Endothelial cell of umbilical vein (primary cell): ENCODE results near the gene VWA5B2.

Experiments used
- CTCF ChIP-seq, 2 donors: IDR thresholded peaks; 1 replicate in 1 of 2; 2 replicates in 1 of 2; pipeline ENCODE4 v1.5.1; 2011; ENCODE audit warnings: low read length in 2 of 2, mild to moderate bottlenecking in 2 of 2, moderate library complexity in 2 of 2, control low read depth in 1 of 2, inconsistent platforms in 1 of 2, low read depth in 1 of 2; ENCODE audit not compliant: insufficient read depth in 1 of 2; ENCODE audit errors: extremely low read depth in 1 of 2
- EZH2 ChIP-seq: IDR thresholded peaks from 2 replicates; pipeline ENCODE4 v1.6.1; 2012; ENCODE audit warnings: borderline replicate concordance, low read depth, mild to moderate bottlenecking, moderate library complexity, low read length, inconsistent platforms; ENCODE audit not compliant: severe bottlenecking
- MAX ChIP-seq: IDR thresholded peaks from 2 replicates; pipeline ENCODE4 v1.6.1; 2011; ENCODE audit not compliant: insufficient read depth, insufficient read length
- POLR2A ChIP-seq: IDR thresholded peaks from 2 replicates; pipeline ENCODE4 v1.6.1; 2012; ENCODE audit warnings: low read depth, mild to moderate bottlenecking, control low read depth, low read length
- POLR2AphosphoS5 ChIP-seq: IDR thresholded peaks from 2 replicates; pipeline ENCODE4 v1.6.1; 2012; ENCODE audit warnings: low read depth, mild to moderate bottlenecking, control low read depth, low read length, moderate library complexity; ENCODE audit not compliant: insufficient read depth

DNA sequence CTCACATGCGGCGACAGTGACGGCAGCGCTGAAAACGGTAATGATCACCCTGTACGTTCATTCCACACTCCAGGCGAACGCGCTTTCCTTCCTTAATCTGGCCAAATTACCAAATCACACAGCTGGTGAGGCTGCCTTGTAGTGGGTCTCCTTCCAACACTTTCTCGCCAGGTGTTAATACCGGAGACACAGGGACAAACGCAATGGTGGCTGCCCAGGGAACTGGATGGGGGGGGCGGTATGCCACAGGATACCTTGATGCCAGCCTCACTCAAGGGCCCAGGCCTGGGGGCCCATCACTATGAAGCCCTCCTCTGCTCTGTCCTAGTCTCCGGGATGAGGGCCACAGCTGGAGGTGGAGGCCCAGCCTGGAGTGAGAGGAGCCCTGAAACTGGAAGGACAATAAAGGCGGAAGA, 33.4 kb downstream of the VWA5B2 start:
- TF ChIP-seq POLR2A (no peak), CTCF (IDR thresholded peaks at IDR 0.05; ENCODE audit: extremely low read depth in 1 of 2, insufficient read depth in 1 of 2, low read depth in 1 of 2, low read length in 2 of 2) (no peak), POLR2AphosphoS5 (no peak), EZH2 (no peak), MAX (no peak)
